Duodenal mucosa (tissue), 2 donors: Measurements from ENCODE around the gene PLCZ1.

Experiments used
- H3K27ac ChIP-seq: one replicate; pipeline ENCODE4 v1.7.0; 2013; ENCODE audit warnings: low read depth, low read length
- H3K27me3 ChIP-seq, 2 donors: one replicate each; pipeline ENCODE4 v1.7.0; 2013; ENCODE audit warnings: low read length in 2 of 2, control low read depth in 1 of 2; ENCODE audit not compliant: insufficient read depth in 2 of 2, control insufficient read depth in 1 of 2
- H3K36me3 ChIP-seq, 2 donors: one replicate each; pipeline ENCODE4 v1.7.0; 2013; ENCODE audit warnings: low read length in 2 of 2, control low read depth in 1 of 2; ENCODE audit not compliant: insufficient read depth in 2 of 2, control insufficient read depth in 1 of 2
- H3K4me1 ChIP-seq, 2 donors: one replicate each; pipeline ENCODE4 v1.7.0; 2013; ENCODE audit warnings: low read length in 2 of 2, control low read depth in 1 of 2; ENCODE audit not compliant: insufficient read depth in 2 of 2, control insufficient read depth in 1 of 2
- H3K4me3 ChIP-seq, 2 donors: one replicate each; pipeline ENCODE4 v1.7.0; 2013; ENCODE audit warnings: low read length in 2 of 2, low read depth in 1 of 2
- H3K9ac ChIP-seq, 2 donors: one replicate each; pipeline ENCODE4 v1.7.0; 2013; ENCODE audit warnings: low read length in 2 of 2, low read depth in 1 of 2
- H3K9me3 ChIP-seq, 2 donors: one replicate each; pipeline ENCODE4 v1.7.0; 2013; ENCODE audit warnings: low read length in 2 of 2, control low read depth in 1 of 2; ENCODE audit not compliant: control insufficient read depth in 1 of 2

PLCZ1 gene

DNA sequence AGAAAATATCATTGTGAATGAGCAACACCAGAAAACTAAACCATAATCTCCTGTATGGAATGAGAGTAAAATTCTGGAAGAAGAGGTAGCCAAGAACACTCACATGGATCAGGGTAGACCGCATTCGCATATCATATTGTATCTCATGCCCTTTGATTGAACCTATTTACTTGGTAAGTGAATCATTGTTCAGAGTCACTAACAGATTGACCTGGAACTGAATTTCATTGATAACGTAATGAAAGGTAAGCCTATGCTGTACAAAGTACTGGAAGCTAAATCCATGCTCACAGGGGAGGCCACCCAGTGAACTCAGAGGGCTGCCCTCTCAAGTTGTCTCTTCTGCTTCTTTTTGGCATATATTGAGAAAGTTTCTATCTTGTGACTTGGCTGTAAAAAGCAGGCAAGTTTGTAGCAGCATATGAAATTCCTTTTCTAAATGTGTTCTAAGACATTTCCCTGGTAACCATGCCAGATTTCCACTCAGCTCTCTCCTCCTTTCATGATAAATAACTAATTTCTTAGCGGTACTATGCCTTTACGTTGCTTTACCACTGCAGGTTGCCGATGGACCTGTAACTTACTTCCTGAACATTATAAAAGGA, 91.4 kb downstream of the PLCZ1 start:
- Histone ChIP-seq H3K27me3 (no peaks in the 10 kb centered on the region), H3K9ac (no peak overlapping the region), H3K9me3 (no peaks in the 10 kb centered on the region), H3K4me3 (no peak overlapping the region), H3K27ac (no peak overlapping the region), H3K4me1 (no peaks in the 10 kb centered on the region), H3K36me3 (no peaks in the 10 kb centered on the region)

DNA sequence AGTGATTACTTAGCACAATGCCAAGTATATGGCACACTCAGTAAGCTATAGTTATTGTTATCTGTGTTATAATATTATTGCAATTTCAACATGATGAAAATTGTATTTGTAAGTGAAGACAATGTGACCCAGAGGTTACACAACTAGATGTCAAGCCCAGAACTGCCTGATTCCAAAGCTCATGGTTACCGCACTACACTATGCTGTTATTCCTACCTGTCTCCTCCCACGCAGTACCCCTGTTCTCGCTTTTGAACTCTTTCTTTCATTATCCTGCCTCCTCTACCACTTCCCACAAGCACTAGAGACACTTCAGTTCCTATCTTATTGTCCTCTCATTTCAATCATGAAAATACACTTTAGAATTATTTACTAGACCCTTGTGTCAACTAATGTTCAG, 93.2 kb downstream of the PLCZ1 start:
- no peaks in the 10 kb centered on the region for H3K27me3 ChIP-seq
- no peak overlapping the region for H3K27ac ChIP-seq
- no peak overlapping the region for H3K4me3 ChIP-seq
- H3K36me3 ChIP-seq = no peaks in the 10 kb centered on the region
- no peaks in the 10 kb centered on the region for H3K4me1 ChIP-seq
- no peak overlapping the region for H3K9ac ChIP-seq
- H3K9me3 ChIP-seq = no peaks in the 10 kb centered on the region

- Histone ChIP-seq H3K27ac (no peak overlapping the region), H3K36me3 (no peaks in the 10 kb centered on the region), H3K9ac (no peak overlapping the region), H3K4me1 (no peaks in the 10 kb centered on the region), H3K4me3 (no peak overlapping the region), H3K27me3 (no peaks in the 10 kb centered on the region), H3K9me3 (no peaks in the 10 kb centered on the region)
Observed at GRCh38 chr12:18643681-18644080, 94.1 kb downstream of the PLCZ1 start.

DNA sequence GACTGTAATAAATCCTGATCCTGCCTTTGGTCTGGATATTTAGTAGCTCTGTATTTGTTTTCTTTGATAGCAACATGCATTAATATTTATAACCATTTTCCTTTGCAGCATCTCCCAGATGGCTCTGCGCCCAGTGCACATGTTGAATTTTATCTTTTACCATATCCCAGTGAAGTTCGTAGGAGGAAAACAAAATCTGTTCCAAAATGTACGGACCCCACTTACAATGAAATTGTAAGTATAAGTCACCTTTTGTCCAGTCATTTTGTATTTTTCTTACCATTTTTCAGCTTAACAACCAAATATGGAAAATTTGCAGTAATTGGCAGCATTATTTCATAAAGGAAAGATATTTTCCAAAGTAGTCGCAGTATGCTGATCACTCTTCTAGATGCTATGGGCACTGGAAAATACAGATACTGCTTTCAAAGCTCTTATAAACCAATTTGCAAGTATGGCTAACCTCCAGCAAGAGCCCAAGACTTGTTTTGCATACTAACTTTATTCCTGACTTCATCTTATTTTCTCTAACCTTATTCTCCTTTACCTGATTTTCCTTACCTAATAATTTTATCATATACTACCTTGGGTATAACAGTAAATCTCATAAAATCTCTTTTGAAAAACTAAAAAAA, 97.4 kb downstream of the PLCZ1 start:
- H3K9me3 ChIP-seq = no peaks in the 10 kb centered on the region
- no peak overlapping the region for H3K27ac ChIP-seq
- H3K36me3 ChIP-seq = no peaks in the 10 kb centered on the region
- no peaks in the 10 kb centered on the region for H3K27me3 ChIP-seq
- H3K4me3 ChIP-seq = no peak overlapping the region
- no peak overlapping the region for H3K9ac ChIP-seq
- H3K4me1 ChIP-seq = no peaks in the 10 kb centered on the region

GRCh38 chr12:18634382-18634781, 103.4 kb downstream of the PLCZ1 start:
- H3K4me1 ChIP-seq = no peaks in the 10 kb centered on the region

More at GRCh38 chr12:18634382-18634781, 103.4 kb downstream of the PLCZ1 start:
- no peak overlapping the region for H3K4me3 ChIP-seq
- H3K9ac ChIP-seq = no peak overlapping the region
- H3K27ac ChIP-seq = no peak overlapping the region
- no peaks in the 10 kb centered on the region for H3K36me3 ChIP-seq
- H3K9me3 ChIP-seq = no peaks in the 10 kb centered on the region
- no peaks in the 10 kb centered on the region for H3K27me3 ChIP-seq
